Activated naive CD8-positive, alpha-beta T cell treated with anti-CD3 and anti-CD28 coated beads for 36 hours (primary cell): ENCODE measurements around the gene ZNF777. TPM values are rescaled to one million over a fixed set of nuclear protein-coding genes. Genes with fewer than 3 reads are reported as not detected.

Experiments used
- DNase-seq: peaks from one replicate; pipeline ENCODE4 v3.0.0; 2021
- H3K27ac Mint-ChIP-seq: one replicate; pipeline ENCODE4 v1.8.0; 2022; ENCODE audit warnings: mild to moderate bottlenecking, moderate library complexity, mixed read lengths
- H3K27me3 Mint-ChIP-seq: one replicate; pipeline ENCODE4 v1.8.0; 2022; ENCODE audit warnings: mild to moderate bottlenecking, mixed read lengths
- H3K36me3 Mint-ChIP-seq: one replicate; pipeline ENCODE4 v1.8.0; 2021; ENCODE audit warnings: mild to moderate bottlenecking, mixed read lengths
- H3K4me1 Mint-ChIP-seq: one replicate; pipeline ENCODE4 v1.8.0; 2021; ENCODE audit warnings: mixed read lengths
- H3K4me3 Mint-ChIP-seq: one replicate; pipeline ENCODE4 v1.8.0; 2022; ENCODE audit warnings: mild to moderate bottlenecking, moderate library complexity, mixed read lengths
- H3K9me3 Mint-ChIP-seq: one replicate; pipeline ENCODE4 v1.8.0; 2022; ENCODE audit warnings: mixed read lengths
- total RNA-seq, 2 experiments: library from RNA; stranded (reverse); gene quantifications; one replicate each; pipeline ENCODE4 v1.2.3, GENCODE V29; 2021

Gene ZNF777
- total RNA-seq, 2 experiments from 2014 or later, result 18.9 to 19.3 TPM

- Mint-ChIP-seq H3K27me3 (peaks cover 12% of the 10 kb centered on the region), H3K36me3 (peaks cover 4% of the 10 kb centered on the region), H3K4me3 (no peak overlapping the region), H3K4me1 (peaks cover 3% of the 10 kb centered on the region), H3K9me3 (peaks cover 1% of the 10 kb centered on the region), H3K27ac (no peak overlapping the region)
- DNase-seq, result no peak
These were observed 5.5 kb upstream of the ZNF777 start for GRCh38 chr7:149466364-149466763.

- DNase-seq, result no peak
- peaks cover 12% of the 10 kb centered on the region for H3K27me3 Mint-ChIP-seq
- H3K4me3 Mint-ChIP-seq, result no peak overlapping the region
- H3K36me3 Mint-ChIP-seq, result no peaks in the 10 kb centered on the region
- H3K27ac Mint-ChIP-seq, result no peak overlapping the region
- H3K9me3 Mint-ChIP-seq, result peaks cover 1% of the 10 kb centered on the region
- peaks cover 12% of the 10 kb centered on the region for H3K4me1 Mint-ChIP-seq
These were observed 2.8 kb upstream of the ZNF777 start for GRCh38 chr7:149463500-149464161.

GRCh38 chr7:149462101-149462520 is 1.2 kb upstream of the ZNF777 start:
- H3K36me3 Mint-ChIP-seq, result no peaks in the 10 kb centered on the region
- H3K4me3 Mint-ChIP-seq, result no peak overlapping the region
- H3K27ac Mint-ChIP-seq, result no peak overlapping the region
- peaks cover 12% of the 10 kb centered on the region for H3K27me3 Mint-ChIP-seq
- no peak for DNase-seq
- peaks cover 1% of the 10 kb centered on the region for H3K9me3 Mint-ChIP-seq
- H3K4me1 Mint-ChIP-seq, result peaks cover 18% of the 10 kb centered on the region

- no peaks in the 10 kb centered on the region for H3K27me3 Mint-ChIP-seq
- peak; percentile 46 for DNase-seq
- peaks cover 19% of the 10 kb centered on the region for H3K4me1 Mint-ChIP-seq
- H3K4me3 Mint-ChIP-seq, result peak overlapping the region; percentile 59
- H3K9me3 Mint-ChIP-seq, result no peaks in the 10 kb centered on the region
- H3K36me3 Mint-ChIP-seq, result peaks cover 3% of the 10 kb centered on the region
- H3K27ac Mint-ChIP-seq, result no peak overlapping the region
These were observed 1.1 kb downstream of the ZNF777 start for GRCh38 chr7:149459540-149460452.

- Mint-ChIP-seq H3K27ac (peak overlapping the region; percentile 60), H3K4me3 (peak overlapping the region; percentile 74), H3K27me3 (no peaks in the 10 kb centered on the region), H3K4me1 (peaks cover 19% of the 10 kb centered on the region), H3K36me3 (peaks cover 5% of the 10 kb centered on the region), H3K9me3 (no peaks in the 10 kb centered on the region)
- no peak for DNase-seq
These were observed 1.7 kb downstream of the ZNF777 start for GRCh38 chr7:149459201-149459539.

GRCh38 chr7:149458235-149458634 is 2.6 kb downstream of the ZNF777 start:
- peaks cover 19% of the 10 kb centered on the region for H3K4me1 Mint-ChIP-seq
- H3K27ac Mint-ChIP-seq, result no peak overlapping the region
- no peaks in the 10 kb centered on the region for H3K27me3 Mint-ChIP-seq
- H3K36me3 Mint-ChIP-seq, result peaks cover 5% of the 10 kb centered on the region
- H3K9me3 Mint-ChIP-seq, result no peaks in the 10 kb centered on the region
- H3K4me3 Mint-ChIP-seq, result peak overlapping the region; percentile 74
- no peak for DNase-seq

- Mint-ChIP-seq H3K27me3 (no peaks in the 10 kb centered on the region), H3K9me3 (no peaks in the 10 kb centered on the region), H3K36me3 (peaks cover 7% of the 10 kb centered on the region), H3K4me1 (peaks cover 21% of the 10 kb centered on the region), H3K27ac (no peak overlapping the region), H3K4me3 (no peak overlapping the region)
- DNase-seq, result no peak
These were observed 3.1 kb downstream of the ZNF777 start for GRCh38 chr7:149457766-149458165.

- H3K36me3 Mint-ChIP-seq, result peaks cover 9% of the 10 kb centered on the region
- H3K4me1 Mint-ChIP-seq, result peaks cover 21% of the 10 kb centered on the region
- H3K27me3 Mint-ChIP-seq, result no peaks in the 10 kb centered on the region
- no peaks in the 10 kb centered on the region for H3K9me3 Mint-ChIP-seq
- H3K4me3 Mint-ChIP-seq, result no peak overlapping the region
- H3K27ac Mint-ChIP-seq, result no peak overlapping the region
- no peak for DNase-seq
These were observed 4.1 kb downstream of the ZNF777 start for GRCh38 chr7:149456506-149457421.

- H3K9me3 Mint-ChIP-seq, result no peaks in the 10 kb centered on the region
- H3K4me1 Mint-ChIP-seq, result peaks cover 15% of the 10 kb centered on the region
These were observed 5.5 kb downstream of the ZNF777 start for GRCh38 chr7:149455175-149455950.

GRCh38 chr7:149454750-149455149 is 6.1 kb downstream of the ZNF777 start:
- Mint-ChIP-seq H3K36me3 (peaks cover 16% of the 10 kb centered on the region), H3K4me3 (no peak overlapping the region), H3K27ac (no peak overlapping the region), H3K4me1 (peaks cover 15% of the 10 kb centered on the region), H3K9me3 (no peaks in the 10 kb centered on the region), H3K27me3 (no peaks in the 10 kb centered on the region)
- no peak for DNase-seq

More at GRCh38 chr7:149455175-149455950, 5.5 kb downstream of the ZNF777 start:
- Mint-ChIP-seq H3K27me3 (no peaks in the 10 kb centered on the region), H3K27ac (no peak overlapping the region), H3K4me3 (no peak overlapping the region), H3K36me3 (peaks cover 16% of the 10 kb centered on the region)
- DNase-seq, result no peak

- Mint-ChIP-seq H3K9me3 (no peaks in the 10 kb centered on the region), H3K27ac (no peak overlapping the region), H3K4me1 (peaks cover 14% of the 10 kb centered on the region), H3K4me3 (no peak overlapping the region), H3K36me3 (peaks cover 21% of the 10 kb centered on the region), H3K27me3 (no peaks in the 10 kb centered on the region)
- DNase-seq, result no peak
These were observed 6.9 kb downstream of the ZNF777 start for GRCh38 chr7:149454006-149454405.

- no peak overlapping the region for H3K27ac Mint-ChIP-seq
- peaks cover 3% of the 10 kb centered on the region for H3K4me1 Mint-ChIP-seq
- H3K27me3 Mint-ChIP-seq, result no peaks in the 10 kb centered on the region
- H3K9me3 Mint-ChIP-seq, result no peaks in the 10 kb centered on the region
- H3K4me3 Mint-ChIP-seq, result no peak overlapping the region
- peaks cover 23% of the 10 kb centered on the region for H3K36me3 Mint-ChIP-seq
- no peak for DNase-seq
These were observed 10.0 kb downstream of the ZNF777 start for GRCh38 chr7:149450821-149451220.

GRCh38 chr7:149449897-149450296 is 11.0 kb downstream of the ZNF777 start:
- Mint-ChIP-seq H3K27me3 (no peaks in the 10 kb centered on the region), H3K36me3 (peaks cover 25% of the 10 kb centered on the region), H3K4me3 (no peak overlapping the region), H3K4me1 (peaks cover 3% of the 10 kb centered on the region), H3K9me3 (no peaks in the 10 kb centered on the region), H3K27ac (no peak overlapping the region)
- DNase-seq, result no peak

GRCh38 chr7:149448961-149449360 is 11.9 kb downstream of the ZNF777 start:
- Mint-ChIP-seq H3K4me1 (peaks cover 3% of the 10 kb centered on the region), H3K9me3 (no peaks in the 10 kb centered on the region), H3K27me3 (no peaks in the 10 kb centered on the region), H3K4me3 (no peak overlapping the region), H3K27ac (no peak overlapping the region), H3K36me3 (peaks cover 24% of the 10 kb centered on the region)
- DNase-seq, result no peak
